Stimulated activated memory B cell treated with anti-CD40 and anti-IgM and Interleukin-4, amounts not matched to agents 10 μg/mL and 1 μg/mL and 100 μg/mL, for 72 hours (primary cell): Measurements from ENCODE around the gene ADORA1.
A peak's percentile ranks its signal among the peaks of the same experiment; 100 is the strongest.

Experiments
- ATAC-seq: fragments of 150-1000 bp; cut with Tn5 transposase; 2 replicates; pipeline ENCODE4 v1.10.0; 2021
- H3K27ac Mint-ChIP-seq: one replicate; pipeline ENCODE4 v1.8.0; 2022; ENCODE audit warnings: mild to moderate bottlenecking, mixed read lengths
- H3K27me3 Mint-ChIP-seq: one replicate; pipeline ENCODE4 v1.8.0; 2022; ENCODE audit warnings: mixed read lengths
- H3K36me3 Mint-ChIP-seq: one replicate; pipeline ENCODE4 v1.8.0; 2022; ENCODE audit warnings: mixed read lengths
- H3K4me1 Mint-ChIP-seq: one replicate; pipeline ENCODE4 v1.8.0; 2022; ENCODE audit warnings: mixed read lengths
- H3K4me3 Mint-ChIP-seq: one replicate; pipeline ENCODE4 v1.8.0; 2022; ENCODE audit warnings: mild to moderate bottlenecking, moderate library complexity, mixed read lengths
- H3K9me3 Mint-ChIP-seq: one replicate; pipeline ENCODE4 v1.8.0; 2022; ENCODE audit warnings: mixed read lengths

The ADORA1 gene

GRCh38 chr1:203127666-203128430 is at the start of gene ADORA1:
Gene ADORA1 (plus strand): TSS chr1:203127726. CDS start chr1:203128842, 1,116 bp downstream.
- ATAC-seq = no peak
- H3K36me3 Mint-ChIP-seq = no peaks in the 10 kb centered on the region
- peaks cover 78% of the 10 kb centered on the region for H3K27me3 Mint-ChIP-seq
- no peaks in the 10 kb centered on the region for H3K9me3 Mint-ChIP-seq
- H3K4me1 Mint-ChIP-seq = peaks cover 17% of the 10 kb centered on the region
- H3K4me3 Mint-ChIP-seq = no peak within 1 kb of the TSS
- H3K27ac Mint-ChIP-seq = no peak within 1 kb of the TSS

GRCh38 chr1:203077956-203078355 is 49.6 kb upstream of the ADORA1 start:
- Mint-ChIP-seq H3K27ac (no peak overlapping the region), H3K36me3 (no peaks in the 10 kb centered on the region), H3K4me3 (no peak overlapping the region), H3K9me3 (no peaks in the 10 kb centered on the region), H3K4me1 (peaks cover 12% of the 10 kb centered on the region), H3K27me3 (peaks cover 87% of the 10 kb centered on the region)
- ATAC-seq = no peak

- H3K4me3 Mint-ChIP-seq = no peak overlapping the region
- no peak for ATAC-seq
- H3K27me3 Mint-ChIP-seq = peaks cover 87% of the 10 kb centered on the region
- peaks cover 12% of the 10 kb centered on the region for H3K4me1 Mint-ChIP-seq
- no peaks in the 10 kb centered on the region for H3K9me3 Mint-ChIP-seq
- no peak overlapping the region for H3K27ac Mint-ChIP-seq
- no peaks in the 10 kb centered on the region for H3K36me3 Mint-ChIP-seq
These were observed 49.0 kb upstream of the ADORA1 start for GRCh38 chr1:203078478-203078877.

- peaks cover 12% of the 10 kb centered on the region for H3K4me1 Mint-ChIP-seq
- H3K9me3 Mint-ChIP-seq = no peaks in the 10 kb centered on the region
- no peaks in the 10 kb centered on the region for H3K36me3 Mint-ChIP-seq
- H3K27me3 Mint-ChIP-seq = peaks cover 76% of the 10 kb centered on the region
- ATAC-seq = no peak
- no peak overlapping the region for H3K27ac Mint-ChIP-seq
- no peak overlapping the region for H3K4me3 Mint-ChIP-seq
These were observed 47.1 kb upstream of the ADORA1 start for GRCh38 chr1:203080456-203080855.

GRCh38 chr1:203081465-203082230 is 45.9 kb upstream of the ADORA1 start:
- no peaks in the 10 kb centered on the region for H3K9me3 Mint-ChIP-seq
- peaks cover 5% of the 10 kb centered on the region for H3K4me1 Mint-ChIP-seq
- H3K27ac Mint-ChIP-seq = no peak overlapping the region
- H3K4me3 Mint-ChIP-seq = no peak overlapping the region
- ATAC-seq = no peak
- peaks cover 73% of the 10 kb centered on the region for H3K27me3 Mint-ChIP-seq
- H3K36me3 Mint-ChIP-seq = no peaks in the 10 kb centered on the region

- H3K27ac Mint-ChIP-seq = no peak overlapping the region
- no peaks in the 10 kb centered on the region for H3K9me3 Mint-ChIP-seq
- H3K4me3 Mint-ChIP-seq = no peak overlapping the region
- ATAC-seq = no peak
- H3K4me1 Mint-ChIP-seq = peaks cover 5% of the 10 kb centered on the region
- H3K36me3 Mint-ChIP-seq = no peaks in the 10 kb centered on the region
- peaks cover 70% of the 10 kb centered on the region for H3K27me3 Mint-ChIP-seq
These were observed 45.4 kb upstream of the ADORA1 start for GRCh38 chr1:203082231-203082505.

GRCh38 chr1:203082571-203083462 is 44.7 kb upstream of the ADORA1 start:
- H3K4me3 Mint-ChIP-seq = no peak overlapping the region
- no peaks in the 10 kb centered on the region for H3K9me3 Mint-ChIP-seq
- H3K36me3 Mint-ChIP-seq = no peaks in the 10 kb centered on the region
- H3K27ac Mint-ChIP-seq = no peak overlapping the region
- peaks cover 70% of the 10 kb centered on the region for H3K27me3 Mint-ChIP-seq
- H3K4me1 Mint-ChIP-seq = peaks cover 5% of the 10 kb centered on the region
- no peak for ATAC-seq

- Mint-ChIP-seq H3K4me3 (no peak overlapping the region), H3K27me3 (peaks cover 69% of the 10 kb centered on the region), H3K4me1 (peaks cover 5% of the 10 kb centered on the region), H3K9me3 (no peaks in the 10 kb centered on the region), H3K27ac (no peak overlapping the region), H3K36me3 (no peaks in the 10 kb centered on the region)
- no peak for ATAC-seq
These were observed 44.0 kb upstream of the ADORA1 start for GRCh38 chr1:203083463-203083921.

- no peaks in the 10 kb centered on the region for H3K4me1 Mint-ChIP-seq
These were observed 42.7 kb upstream of the ADORA1 start for GRCh38 chr1:203084588-203085527.

GRCh38 chr1:203085528-203086406 is 41.8 kb upstream of the ADORA1 start, which contains the start of gene MYOG:
Gene MYOG (minus strand): TSS chr1:203086012. CDS start chr1:203085961, 51 bp downstream.
- no peak for ATAC-seq
- Mint-ChIP-seq H3K27me3 (peaks cover 68% of the 10 kb centered on the region), H3K27ac (no peak within 1 kb of the TSS), H3K4me1 (no peaks in the 10 kb centered on the region), H3K36me3 (no peaks in the 10 kb centered on the region), H3K4me3 (no peak within 1 kb of the TSS), H3K9me3 (no peaks in the 10 kb centered on the region)

More at GRCh38 chr1:203084588-203085527, 42.7 kb upstream of the ADORA1 start:
- Mint-ChIP-seq H3K4me3 (no peak overlapping the region), H3K27ac (no peak overlapping the region), H3K36me3 (no peaks in the 10 kb centered on the region), H3K27me3 (peaks cover 64% of the 10 kb centered on the region), H3K9me3 (no peaks in the 10 kb centered on the region)
- peak; percentile 37 for ATAC-seq

- H3K4me3 Mint-ChIP-seq = no peak overlapping the region
- no peaks in the 10 kb centered on the region for H3K4me1 Mint-ChIP-seq
- ATAC-seq = no peak
- H3K9me3 Mint-ChIP-seq = no peaks in the 10 kb centered on the region
- H3K36me3 Mint-ChIP-seq = no peaks in the 10 kb centered on the region
- H3K27me3 Mint-ChIP-seq = peaks cover 65% of the 10 kb centered on the region
- H3K27ac Mint-ChIP-seq = no peak overlapping the region
These were observed 40.3 kb upstream of the ADORA1 start for GRCh38 chr1:203086992-203087763.

- Mint-ChIP-seq H3K27me3 (peaks cover 64% of the 10 kb centered on the region), H3K4me3 (no peak overlapping the region), H3K9me3 (no peaks in the 10 kb centered on the region), H3K36me3 (no peaks in the 10 kb centered on the region), H3K4me1 (no peaks in the 10 kb centered on the region), H3K27ac (no peak overlapping the region)
- ATAC-seq = no peak
These were observed 39.1 kb upstream of the ADORA1 start for GRCh38 chr1:203088441-203088840.
